ENCODE measurements around the gene GPI.

Gene GPI

GRCh38 chr19:34319785-34320184 is 45.2 kb upstream of the GPI start:
- CTCF ChIA-PET: no interaction called here
- no peak for DNase-seq (ENCODE audit: extremely low spot score)
- POLR2A ChIA-PET: no interaction called here
- no peak for TF ChIP-seq ZNF384 (IDR thresholded peaks at IDR 0.05)
- TF ChIP-seq CTBP1 (IDR thresholded peaks at IDR 0.05; ENCODE audit: borderline replicate concordance): no peak
- no peak for TF ChIP-seq FOXK2 (IDR thresholded peaks at IDR 0.05)
- no peak for TF ChIP-seq BHLHE40 (IDR thresholded peaks at IDR 0.05; ENCODE audit: borderline replicate concordance)
- no peak for TF ChIP-seq TARDBP (IDR thresholded peaks at IDR 0.05)
- no peak for TF ChIP-seq SP1 (IDR thresholded peaks at IDR 0.05)
- TF ChIP-seq, protein P1, sequence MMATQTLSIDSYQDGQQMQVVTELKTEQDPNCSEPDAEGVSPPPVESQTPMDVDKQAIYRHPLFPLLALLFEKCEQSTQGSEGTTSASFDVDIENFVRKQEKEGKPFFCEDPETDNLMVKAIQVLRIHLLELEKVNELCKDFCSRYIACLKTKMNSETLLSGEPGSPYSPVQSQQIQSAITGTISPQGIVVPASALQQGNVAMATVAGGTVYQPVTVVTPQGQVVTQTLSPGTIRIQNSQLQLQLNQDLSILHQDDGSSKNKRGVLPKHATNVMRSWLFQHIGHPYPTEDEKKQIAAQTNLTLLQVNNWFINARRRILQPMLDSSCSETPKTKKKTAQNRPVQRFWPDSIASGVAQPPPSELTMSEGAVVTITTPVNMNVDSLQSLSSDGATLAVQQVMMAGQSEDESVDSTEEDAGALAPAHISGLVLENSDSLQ (IDR thresholded peaks at IDR 0.05): no peak
- TF ChIP-seq NFRKB (IDR thresholded peaks at IDR 0.05): no peak
- no peak for TF ChIP-seq ELF4 (IDR thresholded peaks at IDR 0.05)
- TF ChIP-seq FOXA1 (IDR thresholded peaks at IDR 0.05): no peak
- TF ChIP-seq ARNT (IDR thresholded peaks at IDR 0.05): no peak

- CTCF ChIA-PET: no interaction called here
- TF ChIP-seq ELF4 (IDR thresholded peaks at IDR 0.05) (no peak), CTBP1 (IDR thresholded peaks at IDR 0.05; ENCODE audit: borderline replicate concordance) (no peak), LEF1 (IDR thresholded peaks at IDR 0.05; ENCODE audit: borderline replicate concordance) (no peak), SUZ12 (IDR thresholded peaks at IDR 0.05) (no peak), TARDBP (IDR thresholded peaks at IDR 0.05) (no peak), L3MBTL2 (conservative IDR thresholded peaks at IDR 0.05) (no peak), ARNT (IDR thresholded peaks at IDR 0.05) (no peak), SP1 (IDR thresholded peaks at IDR 0.05) (no peak)
- TF ChIP-seq, protein P1 (IDR thresholded peaks at IDR 0.05): no peak
- DNase-seq (ENCODE audit: extremely low spot score): no peak
- POLR2A ChIA-PET: no interaction called here
Observed at GRCh38 chr19:34320277-34320676, 44.7 kb upstream of the GPI start.

DNA sequence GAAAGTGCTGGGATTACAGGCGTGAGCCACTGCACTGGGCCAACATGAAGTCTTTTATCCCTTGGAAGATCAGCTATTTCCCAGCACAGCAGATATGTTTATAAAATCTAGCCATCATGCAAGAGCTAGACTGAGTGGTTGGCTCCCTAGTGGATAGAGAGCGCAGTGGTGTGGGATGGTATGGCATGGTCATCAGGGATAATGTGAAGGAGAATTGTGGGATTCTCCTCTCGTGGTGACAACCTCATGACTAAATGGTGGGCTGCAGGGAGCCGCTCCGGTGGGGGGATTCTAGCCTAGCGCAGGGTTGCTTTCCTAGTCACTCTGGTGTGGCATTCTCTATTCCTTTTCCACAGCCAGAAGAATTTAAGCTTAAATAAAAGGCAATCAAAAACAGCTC is 43.3 kb upstream of the GPI start:
- TF ChIP-seq L3MBTL2 (conservative IDR thresholded peaks at IDR 0.05) (no peak), HDGF (IDR thresholded peaks at IDR 0.05; ENCODE audit: borderline replicate concordance) (no peak), ZNF384 (IDR thresholded peaks at IDR 0.05) (no peak), SUZ12 (IDR thresholded peaks at IDR 0.05) (no peak), FOXK2 (IDR thresholded peaks at IDR 0.05) (no peak), NFRKB (IDR thresholded peaks at IDR 0.05) (no peak), ELF4 (IDR thresholded peaks at IDR 0.05) (no peak), BHLHE40 (IDR thresholded peaks at IDR 0.05; ENCODE audit: borderline replicate concordance) (no peak), CTBP1 (IDR thresholded peaks at IDR 0.05; ENCODE audit: borderline replicate concordance) (no peak), LEF1 (IDR thresholded peaks at IDR 0.05; ENCODE audit: borderline replicate concordance) (no peak), FOXM1 (IDR thresholded peaks at IDR 0.05; ENCODE audit: borderline replicate concordance) (no peak), TARDBP (IDR thresholded peaks at IDR 0.05) (no peak), SP1 (IDR thresholded peaks at IDR 0.05) (no peak), ARNT (IDR thresholded peaks at IDR 0.05) (no peak), FOXA1 (IDR thresholded peaks at IDR 0.05) (no peak)
- TF ChIP-seq, protein P1 (IDR thresholded peaks at IDR 0.05): no peak
- no peak for DNase-seq (ENCODE audit: extremely low spot score)
- POLR2A ChIA-PET: no interaction called here
- CTCF ChIA-PET: no interaction called here

DNA sequence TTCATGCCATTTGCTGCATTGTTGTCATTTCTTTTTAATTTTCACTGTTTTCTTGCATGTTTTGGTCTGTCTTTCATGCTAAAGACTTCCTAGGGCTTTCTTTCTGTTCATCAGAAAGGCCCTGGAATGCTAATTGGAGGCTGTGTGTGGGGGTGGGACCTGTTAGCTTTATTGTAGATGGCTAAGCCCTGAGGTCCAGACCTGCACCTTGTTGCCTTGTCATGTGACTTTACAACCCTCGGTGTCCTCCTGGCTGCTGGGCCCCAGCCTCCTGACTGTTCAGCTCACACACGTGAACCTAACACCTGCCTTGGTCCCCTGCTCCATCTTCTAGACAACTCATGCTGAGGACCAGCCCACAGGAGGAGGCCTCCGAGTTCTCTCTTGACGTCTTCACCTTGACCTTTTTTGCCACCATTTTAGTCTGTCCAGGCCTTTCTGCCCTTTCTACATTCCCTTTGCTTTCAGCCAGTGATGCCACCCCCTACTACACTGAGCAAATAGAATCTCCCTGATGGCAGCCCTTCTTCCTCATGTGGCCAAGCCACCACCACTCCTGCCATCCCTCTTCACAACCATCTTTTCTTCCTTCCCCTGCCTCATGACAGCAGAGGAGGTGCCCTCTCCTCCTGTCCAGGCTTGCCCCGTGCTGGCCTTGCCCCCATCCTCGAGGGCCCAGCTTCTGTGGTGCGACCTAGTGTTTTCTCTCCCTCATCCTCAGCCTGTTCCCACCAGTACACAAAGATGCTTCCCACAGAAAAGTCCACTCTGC is 41.4 kb upstream of the GPI start:
- TF ChIP-seq HDGF (IDR thresholded peaks at IDR 0.05; ENCODE audit: borderline replicate concordance) (no peak), SP1 (IDR thresholded peaks at IDR 0.05) (no peak), LEF1 (IDR thresholded peaks at IDR 0.05; ENCODE audit: borderline replicate concordance) (no peak), FOXA1 (IDR thresholded peaks at IDR 0.05) (no peak), ZNF384 (IDR thresholded peaks at IDR 0.05) (no peak), FOXM1 (IDR thresholded peaks at IDR 0.05; ENCODE audit: borderline replicate concordance) (no peak), L3MBTL2 (conservative IDR thresholded peaks at IDR 0.05) (no peak), ARNT (IDR thresholded peaks at IDR 0.05) (no peak), BHLHE40 (IDR thresholded peaks at IDR 0.05; ENCODE audit: borderline replicate concordance) (no peak)
- TF ChIP-seq, protein P1 (IDR thresholded peaks at IDR 0.05): no peak
- ChIA-PET POLR2A (no interaction called here), CTCF (no interaction called here)
- no peak for DNase-seq (ENCODE audit: extremely low spot score)

DNA sequence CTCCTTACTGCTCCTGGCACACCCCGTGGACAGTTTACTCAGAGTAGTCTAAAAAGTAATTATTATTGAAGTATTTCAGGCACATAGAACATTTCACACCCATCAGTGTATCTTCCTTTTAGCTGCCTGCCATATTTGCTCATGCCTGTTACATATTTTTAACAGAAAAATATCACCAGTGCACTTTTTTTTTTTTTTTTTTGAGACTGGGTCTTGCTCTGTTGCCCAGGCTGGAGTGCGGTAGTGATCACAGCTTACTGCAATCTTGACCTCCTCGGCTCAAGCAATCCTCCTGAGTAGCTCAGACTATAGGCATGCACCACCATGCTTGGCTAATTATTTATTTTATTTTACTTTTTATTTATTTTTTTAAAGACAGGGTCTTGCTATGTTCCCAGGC is 40.7 kb upstream of the GPI start:
- no peak for TF ChIP-seq BHLHE40 (IDR thresholded peaks at IDR 0.05; ENCODE audit: borderline replicate concordance)
- no peak for TF ChIP-seq SUZ12 (IDR thresholded peaks at IDR 0.05)
- TF ChIP-seq ELF4 (IDR thresholded peaks at IDR 0.05): no peak
- no peak for TF ChIP-seq FOXA1 (IDR thresholded peaks at IDR 0.05)
- TF ChIP-seq FOXK2 (IDR thresholded peaks at IDR 0.05): no peak
- TF ChIP-seq HDGF (IDR thresholded peaks at IDR 0.05; ENCODE audit: borderline replicate concordance): no peak
- TF ChIP-seq CTBP1 (IDR thresholded peaks at IDR 0.05; ENCODE audit: borderline replicate concordance): no peak
- no peak for TF ChIP-seq ARNT (IDR thresholded peaks at IDR 0.05)
- TF ChIP-seq ZNF384 (IDR thresholded peaks at IDR 0.05): no peak
- no peak for TF ChIP-seq NFRKB (IDR thresholded peaks at IDR 0.05)
- no peak for TF ChIP-seq L3MBTL2 (conservative IDR thresholded peaks at IDR 0.05)
- TF ChIP-seq SP1 (IDR thresholded peaks at IDR 0.05): no peak
- TF ChIP-seq FOXM1 (IDR thresholded peaks at IDR 0.05; ENCODE audit: borderline replicate concordance): no peak
- TF ChIP-seq, protein P1 (IDR thresholded peaks at IDR 0.05): no peak

More for the DNA sequence above, 40.7 kb upstream of the GPI start:
- POLR2A ChIA-PET: no interaction called here
- CTCF ChIA-PET: no interaction called here
- no peak for DNase-seq (ENCODE audit: extremely low spot score)
